GM23338 (cell line): Measurements from ENCODE around the gene ARHGAP28. TPM values are rescaled to one million over a fixed set of nuclear protein-coding genes. Genes with fewer than 3 reads are reported as not detected.

ENCODE experiments used
- ATAC-seq: fragments of 200-7000 bp; cut with Tn5 transposase; 3 replicates; pipeline ENCODE4 v1.9.1; 2020
- DNase-seq: peaks from one replicate; pipeline ENCODE4 v3.0.0-alpha.2; 2015; ENCODE audit warnings: low spot score
- H2AFZ ChIP-seq: fragments of 200-600 bp; sonication (generic); 2 replicates; pipeline ENCODE4 v1.8.0; 2016; ENCODE audit warnings: antibody characterized with exemption, mild to moderate bottlenecking, moderate library complexity
- H3F3A ChIP-seq: fragments of 200-600 bp; sonication (generic); replicated peaks from 2 replicates; pipeline ENCODE4 v1.8.0; 2017; ENCODE audit warnings: antibody characterized with exemption, mixed run types, low read depth
- H3K27ac ChIP-seq: fragments of 200-600 bp; sonication (generic); 2 replicates; pipeline ENCODE4 v1.6.1; 2016; ENCODE audit warnings: low read depth
- H3K27me3 ChIP-seq: fragments of 200-600 bp; sonication (generic); 2 replicates; pipeline ENCODE4 v1.8.0; 2016; ENCODE audit warnings: mild to moderate bottlenecking, mixed run types, moderate library complexity; ENCODE audit not compliant: insufficient read depth
- H3K36me3 ChIP-seq: fragments of 200-600 bp; sonication (generic); 2 replicates; pipeline ENCODE4 v1.8.0; 2016; ENCODE audit warnings: mild to moderate bottlenecking; ENCODE audit not compliant: insufficient read depth
- H3K4me1 ChIP-seq: fragments of 200-600 bp; sonication (generic); 2 replicates; pipeline ENCODE4 v1.8.0; 2016; ENCODE audit warnings: mild to moderate bottlenecking, moderate library complexity; ENCODE audit not compliant: insufficient read depth
- H3K4me2 ChIP-seq: fragments of 200-600 bp; sonication (generic); 2 replicates; pipeline ENCODE4 v1.7.1; 2017; ENCODE audit warnings: mixed run types
- H3K4me3 ChIP-seq: fragments of 200-600 bp; sonication (generic); 2 replicates; pipeline ENCODE4 v1.6.1; 2016; ENCODE audit warnings: mixed run types
- H3K79me2 ChIP-seq: fragments of 200-600 bp; sonication (generic); replicated peaks from 2 replicates; pipeline ENCODE4 v1.8.0; 2017; ENCODE audit warnings: mild to moderate bottlenecking; ENCODE audit not compliant: insufficient read depth
- H3K9me2 ChIP-seq: fragments of 200-600 bp; sonication (generic); 2 replicates; pipeline ENCODE4 v1.8.0; 2017; ENCODE audit not compliant: insufficient read depth
- H4K20me1 ChIP-seq: fragments of 200-600 bp; sonication (generic); replicated peaks from 2 replicates; pipeline ENCODE4 v1.8.0; 2017; ENCODE audit warnings: mild to moderate bottlenecking; ENCODE audit not compliant: insufficient read depth
- H3K27ac Mint-ChIP-seq: 2 replicates; pipeline ENCODE4 v1.8.0; 2020; ENCODE audit warnings: inconsistent platforms, mild to moderate bottlenecking, moderate library complexity, mixed read lengths
- H3K27me3 Mint-ChIP-seq: 3 replicates; pipeline ENCODE4 v1.8.0; 2022; ENCODE audit warnings: low read depth, mild to moderate bottlenecking, moderate library complexity, mixed read lengths, inconsistent platforms; ENCODE audit not compliant: insufficient read depth, poor library complexity
- H3K36me3 Mint-ChIP-seq: 3 replicates; pipeline ENCODE4 v1.8.0; 2021; ENCODE audit warnings: low read depth, mild to moderate bottlenecking, inconsistent platforms, moderate library complexity, mixed read lengths
- H3K4me1 Mint-ChIP-seq: 3 replicates; pipeline ENCODE4 v1.8.0; 2020; ENCODE audit warnings: mild to moderate bottlenecking, inconsistent platforms, mixed read lengths
- H3K4me3 Mint-ChIP-seq: 3 replicates; pipeline ENCODE4 v1.8.0; 2021; ENCODE audit warnings: moderate library complexity, mild to moderate bottlenecking, inconsistent platforms, mixed read lengths
- H3K9me3 Mint-ChIP-seq: 3 replicates; pipeline ENCODE4 v1.8.0; 2020; ENCODE audit warnings: moderate library complexity, mild to moderate bottlenecking, inconsistent platforms, mixed read lengths
- CREB1 ChIP-seq: fragments of 250-450 bp; sonication (Bioruptor Pico); IDR thresholded peaks from 2 replicates; pipeline ENCODE4 v1.5.0; 2020; ENCODE audit warnings: low read depth, mild to moderate bottlenecking, moderate library complexity
- EZH2 ChIP-seq: fragments of 200-600 bp; sonication (generic); IDR thresholded peaks from one replicate; pipeline ENCODE4 v1.8.0; 2017; ENCODE audit warnings: antibody characterized with exemption, mild to moderate bottlenecking, low read depth; ENCODE audit not compliant: unreplicated experiment
- JUNB ChIP-seq: IDR thresholded peaks from one replicate; pipeline ENCODE4 v1.6.1; 2016; ENCODE audit warnings: antibody characterized with exemption; ENCODE audit not compliant: unreplicated experiment
- NANOG ChIP-seq: IDR thresholded peaks from 2 replicates; pipeline ENCODE4 v1.6.1; 2016; ENCODE audit warnings: antibody characterized with exemption, borderline replicate concordance
- POLR2AphosphoS5 ChIP-seq: IDR thresholded peaks from 2 replicates; pipeline ENCODE4 v1.6.1; 2016; ENCODE audit warnings: antibody characterized with exemption, low read depth
- STAT1 ChIP-seq: IDR thresholded peaks from one replicate; pipeline ENCODE4 v1.6.1; 2016; ENCODE audit warnings: antibody characterized with exemption; ENCODE audit not compliant: unreplicated experiment
- ZNF114 ChIP-seq: fragments of 250-450 bp; sonication (Bioruptor Pico); IDR thresholded peaks from 2 replicates; pipeline ENCODE4 v1.5.0; 2020; ENCODE audit warnings: mild to moderate bottlenecking, moderate library complexity
- ZNF331 ChIP-seq: fragments of 250-450 bp; sonication (Bioruptor Pico); IDR thresholded peaks from 2 replicates; pipeline ENCODE4 v1.5.0; 2020; ENCODE audit warnings: low read depth, mild to moderate bottlenecking, moderate library complexity
- polyA plus RNA-seq: library from polyadenylated mRNA; unstranded; fragments of >200 nt; fragmentation: Nextera tagmentation; extraction: Ambion mirVana; gene quantifications from 2 replicates; pipeline ENCODE4 v1.2.1, GENCODE V29; 2016
- total RNA-seq: library from RNA; depleted of rRNA; stranded (reverse); fragments of >200 nt; shearing (Covaris generic); gene quantifications from 2 replicates; pipeline ENCODE4 v1.2.3, GENCODE V29; 2014
- TF ChIP-seq, protein P1 (sequence below), 2 experiments: fragments of 200-600 bp in 1 of 2; sonication (generic) in 1 of 2; conservative IDR thresholded peaks; 2 replicates each; pipeline versions ENCODE4 v1.5.1 to v1.6.1; 2016 to 2017; ENCODE audit warnings: antibody characterized with exemption in 2 of 2, low read depth in 2 of 2, mild to moderate bottlenecking in 2 of 2, moderate library complexity in 1 of 2
- TF ChIP-seq, protein P2 (sequence below): IDR thresholded peaks from 2 replicates; pipeline ENCODE4 v1.6.1; 2016; ENCODE audit warnings: antibody characterized with exemption
- TF ChIP-seq, protein P3 (sequence below): fragments of 250-450 bp; sonication (Bioruptor Pico); IDR thresholded peaks from 2 replicates; pipeline ENCODE4 v1.5.0; 2020; ENCODE audit warnings: mild to moderate bottlenecking, moderate library complexity

Gene ARHGAP28
- total and polyA plus RNA-seq, 2 experiments from 2014 or later = 2.8 to 9.6 TPM

DNA sequence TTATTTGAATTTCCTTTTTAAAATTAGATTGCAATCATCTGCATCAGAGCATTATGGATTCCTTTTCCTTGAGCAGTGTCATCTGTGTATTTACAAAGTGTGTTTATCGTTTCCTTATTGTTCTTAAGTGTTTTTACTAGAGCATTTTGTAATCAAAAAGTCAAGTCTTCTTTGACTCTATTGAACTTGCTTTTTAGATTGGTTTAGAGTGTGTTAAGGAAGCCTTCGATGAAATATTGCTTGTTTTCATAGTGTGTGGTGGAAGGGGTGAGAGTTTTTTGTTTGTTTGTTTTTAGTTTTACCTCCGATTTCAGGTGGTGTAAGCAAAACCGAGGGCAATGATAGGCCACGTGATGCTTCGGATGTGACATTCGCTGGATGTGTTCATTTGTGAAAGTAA is 45.7 kb downstream of the ARHGAP28 start:
- peaks cover 24% of the 10 kb centered on the region for H3K4me1 Mint-ChIP-seq
- H3K9me2 ChIP-seq = no peaks in the 10 kb centered on the region
- H3K27ac ChIP-seq = no peak overlapping the region

More for the DNA sequence above, 45.7 kb downstream of the ARHGAP28 start:
- Mint-ChIP-seq H3K4me3 (no peak overlapping the region), H3K9me3 (no peaks in the 10 kb centered on the region), H3K27ac (0 out of 2 replicates have a peak overlapping the region, but pooled peaks have one; percentile 1), H3K27me3 (no peaks in the 10 kb centered on the region), H3K36me3 (no peaks in the 10 kb centered on the region)
- DNase-seq (no peak), ATAC-seq (no peak)
- no peaks in the 10 kb centered on the region for H3K27me3 ChIP-seq
- no peaks in the 10 kb centered on the region for H3K36me3 ChIP-seq
- TF ChIP-seq, protein P1, sequence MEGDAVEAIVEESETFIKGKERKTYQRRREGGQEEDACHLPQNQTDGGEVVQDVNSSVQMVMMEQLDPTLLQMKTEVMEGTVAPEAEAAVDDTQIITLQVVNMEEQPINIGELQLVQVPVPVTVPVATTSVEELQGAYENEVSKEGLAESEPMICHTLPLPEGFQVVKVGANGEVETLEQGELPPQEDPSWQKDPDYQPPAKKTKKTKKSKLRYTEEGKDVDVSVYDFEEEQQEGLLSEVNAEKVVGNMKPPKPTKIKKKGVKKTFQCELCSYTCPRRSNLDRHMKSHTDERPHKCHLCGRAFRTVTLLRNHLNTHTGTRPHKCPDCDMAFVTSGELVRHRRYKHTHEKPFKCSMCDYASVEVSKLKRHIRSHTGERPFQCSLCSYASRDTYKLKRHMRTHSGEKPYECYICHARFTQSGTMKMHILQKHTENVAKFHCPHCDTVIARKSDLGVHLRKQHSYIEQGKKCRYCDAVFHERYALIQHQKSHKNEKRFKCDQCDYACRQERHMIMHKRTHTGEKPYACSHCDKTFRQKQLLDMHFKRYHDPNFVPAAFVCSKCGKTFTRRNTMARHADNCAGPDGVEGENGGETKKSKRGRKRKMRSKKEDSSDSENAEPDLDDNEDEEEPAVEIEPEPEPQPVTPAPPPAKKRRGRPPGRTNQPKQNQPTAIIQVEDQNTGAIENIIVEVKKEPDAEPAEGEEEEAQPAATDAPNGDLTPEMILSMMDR (conservative IDR thresholded peaks at IDR 0.05; ENCODE audit: low read depth in 2 of 2) = no peak
- no peak for TF ChIP-seq JUNB
- TF ChIP-seq ZNF331 (CRISPR knock-in tag) = no peak
- TF ChIP-seq, protein P2, sequence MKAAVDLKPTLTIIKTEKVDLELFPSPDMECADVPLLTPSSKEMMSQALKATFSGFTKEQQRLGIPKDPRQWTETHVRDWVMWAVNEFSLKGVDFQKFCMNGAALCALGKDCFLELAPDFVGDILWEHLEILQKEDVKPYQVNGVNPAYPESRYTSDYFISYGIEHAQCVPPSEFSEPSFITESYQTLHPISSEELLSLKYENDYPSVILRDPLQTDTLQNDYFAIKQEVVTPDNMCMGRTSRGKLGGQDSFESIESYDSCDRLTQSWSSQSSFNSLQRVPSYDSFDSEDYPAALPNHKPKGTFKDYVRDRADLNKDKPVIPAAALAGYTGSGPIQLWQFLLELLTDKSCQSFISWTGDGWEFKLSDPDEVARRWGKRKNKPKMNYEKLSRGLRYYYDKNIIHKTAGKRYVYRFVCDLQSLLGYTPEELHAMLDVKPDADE = no peak
- no peak for TF ChIP-seq POLR2AphosphoS5
- TF ChIP-seq, protein P3, sequence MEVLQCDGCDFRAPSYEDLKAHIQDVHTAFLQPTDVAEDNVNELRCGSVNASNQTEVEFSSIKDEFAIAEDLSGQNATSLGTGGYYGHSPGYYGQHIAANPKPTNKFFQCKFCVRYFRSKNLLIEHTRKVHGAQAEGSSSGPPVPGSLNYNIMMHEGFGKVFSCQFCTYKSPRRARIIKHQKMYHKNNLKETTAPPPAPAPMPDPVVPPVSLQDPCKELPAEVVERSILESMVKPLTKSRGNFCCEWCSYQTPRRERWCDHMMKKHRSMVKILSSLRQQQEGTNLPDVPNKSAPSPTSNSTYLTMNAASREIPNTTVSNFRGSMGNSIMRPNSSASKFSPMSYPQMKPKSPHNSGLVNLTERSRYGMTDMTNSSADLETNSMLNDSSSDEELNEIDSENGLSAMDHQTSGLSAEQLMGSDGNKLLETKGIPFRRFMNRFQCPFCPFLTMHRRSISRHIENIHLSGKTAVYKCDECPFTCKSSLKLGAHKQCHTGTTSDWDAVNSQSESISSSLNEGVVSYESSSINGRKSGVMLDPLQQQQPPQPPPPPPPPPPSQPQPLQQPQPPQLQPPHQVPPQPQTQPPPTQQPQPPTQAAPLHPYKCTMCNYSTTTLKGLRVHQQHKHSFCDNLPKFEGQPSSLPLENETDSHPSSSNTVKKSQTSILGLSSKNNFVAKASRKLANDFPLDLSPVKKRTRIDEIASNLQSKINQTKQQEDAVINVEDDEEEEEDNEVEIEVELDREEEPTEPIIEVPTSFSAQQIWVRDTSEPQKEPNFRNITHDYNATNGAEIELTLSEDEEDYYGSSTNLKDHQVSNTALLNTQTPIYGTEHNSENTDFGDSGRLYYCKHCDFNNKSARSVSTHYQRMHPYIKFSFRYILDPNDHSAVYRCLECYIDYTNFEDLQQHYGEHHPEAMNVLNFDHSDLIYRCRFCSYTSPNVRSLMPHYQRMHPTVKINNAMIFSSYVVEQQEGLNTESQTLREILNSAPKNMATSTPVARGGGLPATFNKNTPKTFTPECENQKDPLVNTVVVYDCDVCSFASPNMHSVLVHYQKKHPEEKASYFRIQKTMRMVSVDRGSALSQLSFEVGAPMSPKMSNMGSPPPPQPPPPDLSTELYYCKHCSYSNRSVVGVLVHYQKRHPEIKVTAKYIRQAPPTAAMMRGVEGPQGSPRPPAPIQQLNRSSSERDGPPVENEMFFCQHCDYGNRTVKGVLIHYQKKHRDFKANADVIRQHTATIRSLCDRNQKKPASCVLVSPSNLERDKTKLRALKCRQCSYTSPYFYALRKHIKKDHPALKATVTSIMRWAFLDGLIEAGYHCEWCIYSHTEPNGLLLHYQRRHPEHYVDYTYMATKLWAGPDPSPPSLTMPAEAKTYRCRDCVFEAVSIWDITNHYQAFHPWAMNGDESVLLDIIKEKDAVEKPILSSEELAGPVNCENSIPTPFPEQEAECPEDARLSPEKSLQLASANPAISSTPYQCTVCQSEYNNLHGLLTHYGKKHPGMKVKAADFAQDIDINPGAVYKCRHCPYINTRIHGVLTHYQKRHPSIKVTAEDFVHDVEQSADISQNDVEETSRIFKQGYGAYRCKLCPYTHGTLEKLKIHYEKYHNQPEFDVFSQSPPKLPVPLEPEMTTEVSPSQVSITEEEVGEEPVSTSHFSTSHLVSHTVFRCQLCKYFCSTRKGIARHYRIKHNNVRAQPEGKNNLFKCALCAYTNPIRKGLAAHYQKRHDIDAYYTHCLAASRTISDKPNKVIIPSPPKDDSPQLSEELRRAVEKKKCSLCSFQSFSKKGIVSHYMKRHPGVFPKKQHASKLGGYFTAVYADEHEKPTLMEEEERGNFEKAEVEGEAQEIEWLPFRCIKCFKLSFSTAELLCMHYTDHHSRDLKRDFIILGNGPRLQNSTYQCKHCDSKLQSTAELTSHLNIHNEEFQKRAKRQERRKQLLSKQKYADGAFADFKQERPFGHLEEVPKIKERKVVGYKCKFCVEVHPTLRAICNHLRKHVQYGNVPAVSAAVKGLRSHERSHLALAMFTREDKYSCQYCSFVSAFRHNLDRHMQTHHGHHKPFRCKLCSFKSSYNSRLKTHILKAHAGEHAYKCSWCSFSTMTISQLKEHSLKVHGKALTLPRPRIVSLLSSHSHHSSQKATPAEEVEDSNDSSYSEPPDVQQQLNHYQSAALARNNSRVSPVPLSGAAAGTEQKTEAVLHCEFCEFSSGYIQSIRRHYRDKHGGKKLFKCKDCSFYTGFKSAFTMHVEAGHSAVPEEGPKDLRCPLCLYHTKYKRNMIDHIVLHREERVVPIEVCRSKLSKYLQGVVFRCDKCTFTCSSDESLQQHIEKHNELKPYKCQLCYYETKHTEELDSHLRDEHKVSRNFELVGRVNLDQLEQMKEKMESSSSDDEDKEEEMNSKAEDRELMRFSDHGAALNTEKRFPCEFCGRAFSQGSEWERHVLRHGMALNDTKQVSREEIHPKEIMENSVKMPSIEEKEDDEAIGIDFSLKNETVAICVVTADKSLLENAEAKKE (CRISPR knock-in tag) = no peak
- TF ChIP-seq CREB1 (CRISPR knock-in tag) = no peak
- TF ChIP-seq NANOG = no peak
- no peak for TF ChIP-seq STAT1
- no peak for TF ChIP-seq EZH2
- no peak for TF ChIP-seq ZNF114
- H4K20me1 ChIP-seq = no peaks in the 10 kb centered on the region
- no peak overlapping the region for H2AFZ ChIP-seq
- no peaks in the 10 kb centered on the region for H3K79me2 ChIP-seq
- peaks cover 14% of the 10 kb centered on the region; the same call in 1 of the 2 replicates for H3K4me1 ChIP-seq
- H3K4me3 ChIP-seq = no peak overlapping the region
- no peaks in the 10 kb centered on the region for H3F3A ChIP-seq
- H3K4me2 ChIP-seq = no peak overlapping the region
